ENCODE results near the gene DAGLB.

The DAGLB gene

GRCh38 chr7:6440381-6440780 lies 7.4 kb downstream of the DAGLB start:
- Histone ChIP-seq H3K36me3 (peaks cover 14% of the 10 kb centered on the region), H3K27me3 (no peaks in the 10 kb centered on the region), H3K27ac (peak overlapping the region; percentile 47), H3K4me3 (ENCODE audit: low read depth in 1 of 2, low read length in 1 of 2) (no peak overlapping the region), H3K9me3 (no peaks in the 10 kb centered on the region), H3K4me1 (ENCODE audit: control insufficient read depth in 1 of 2, insufficient read depth in 1 of 2, low read depth in 1 of 2, low read length in 1 of 2) (peaks cover 69 to 77% of the 10 kb centered on the region in 2 experiments)
- TF ChIP-seq CTCF (IDR thresholded peaks at IDR 0.05) = no peak

GRCh38 chr7:6438427-6438826 lies 9.3 kb downstream of the DAGLB start:
- peaks cover 86 to 89% of the 10 kb centered on the region in 2 experiments for H3K4me1 ChIP-seq (ENCODE audit: control insufficient read depth in 1 of 2, insufficient read depth in 1 of 2, low read depth in 1 of 2, low read length in 1 of 2)
- no peaks in the 10 kb centered on the region for H3K27me3 ChIP-seq
- no peak overlapping the region for H3K4me3 ChIP-seq (ENCODE audit: low read depth in 1 of 2, low read length in 1 of 2)
- H3K9me3 ChIP-seq = no peaks in the 10 kb centered on the region
- no peaks in the 10 kb centered on the region for H3K36me3 ChIP-seq
- no peak for TF ChIP-seq CTCF (IDR thresholded peaks at IDR 0.05)
- H3K27ac ChIP-seq = peak overlapping the region; percentile 90

- no peak overlapping the region for H3K4me3 ChIP-seq (ENCODE audit: low read depth in 1 of 2, low read length in 1 of 2)
- peaks cover 90 to 92% of the 10 kb centered on the region in 2 experiments for H3K4me1 ChIP-seq (ENCODE audit: control insufficient read depth in 1 of 2, insufficient read depth in 1 of 2, low read depth in 1 of 2, low read length in 1 of 2)
Measured at GRCh38 chr7:6437251-6437650, 10.5 kb downstream of the DAGLB start.

GRCh38 chr7:6436385-6436685 lies 11.4 kb downstream of the DAGLB start:
- no peak for TF ChIP-seq CTCF (IDR thresholded peaks at IDR 0.05)
- H3K4me1 ChIP-seq (ENCODE audit: control insufficient read depth in 1 of 2, insufficient read depth in 1 of 2, low read depth in 1 of 2, low read length in 1 of 2) = peaks cover 87 to 91% of the 10 kb centered on the region in 2 experiments
- H3K27ac ChIP-seq = peak overlapping the region; percentile 90
- H3K9me3 ChIP-seq = no peaks in the 10 kb centered on the region
- peaks cover 1% of the 10 kb centered on the region for H3K36me3 ChIP-seq
- peak overlapping the region; percentile 60 to 63 for H3K4me3 ChIP-seq (ENCODE audit: low read depth in 1 of 2, low read length in 1 of 2)
- H3K27me3 ChIP-seq = no peaks in the 10 kb centered on the region

More at GRCh38 chr7:6437251-6437650, 10.5 kb downstream of the DAGLB start:
- TF ChIP-seq CTCF (IDR thresholded peaks at IDR 0.05) = no peak
- Histone ChIP-seq H3K27ac (peak overlapping the region; percentile 90), H3K27me3 (no peaks in the 10 kb centered on the region), H3K36me3 (no peaks in the 10 kb centered on the region), H3K9me3 (no peaks in the 10 kb centered on the region)

GRCh38 chr7:6435486-6436384 lies 12.0 kb downstream of the DAGLB start:
- peak overlapping the region; percentile 90 for H3K27ac ChIP-seq

More at GRCh38 chr7:6435486-6436384, 12.0 kb downstream of the DAGLB start:
- H3K4me1 ChIP-seq (ENCODE audit: control insufficient read depth in 1 of 2, insufficient read depth in 1 of 2, low read depth in 1 of 2, low read length in 1 of 2) = peaks cover 87 to 89% of the 10 kb centered on the region in 2 experiments
- H3K9me3 ChIP-seq = no peaks in the 10 kb centered on the region
- H3K36me3 ChIP-seq = peaks cover 3% of the 10 kb centered on the region
- peak; percentile 98 for TF ChIP-seq CTCF (IDR thresholded peaks at IDR 0.05)
- H3K27me3 ChIP-seq = no peaks in the 10 kb centered on the region
- H3K4me3 ChIP-seq (ENCODE audit: low read depth in 1 of 2, low read length in 1 of 2) = peak overlapping the region; percentile 60 to 63
